ENCODE results near the gene SFT2D3. TPM values are rescaled to one million over a fixed set of nuclear protein-coding genes. Genes with fewer than 3 reads are reported as not detected.

The SFT2D3 gene
- total and polyA plus RNA-seq, 4 donors = 2.4 to 4.9 (median 4.7) TPM; not detected in 1

DNA sequence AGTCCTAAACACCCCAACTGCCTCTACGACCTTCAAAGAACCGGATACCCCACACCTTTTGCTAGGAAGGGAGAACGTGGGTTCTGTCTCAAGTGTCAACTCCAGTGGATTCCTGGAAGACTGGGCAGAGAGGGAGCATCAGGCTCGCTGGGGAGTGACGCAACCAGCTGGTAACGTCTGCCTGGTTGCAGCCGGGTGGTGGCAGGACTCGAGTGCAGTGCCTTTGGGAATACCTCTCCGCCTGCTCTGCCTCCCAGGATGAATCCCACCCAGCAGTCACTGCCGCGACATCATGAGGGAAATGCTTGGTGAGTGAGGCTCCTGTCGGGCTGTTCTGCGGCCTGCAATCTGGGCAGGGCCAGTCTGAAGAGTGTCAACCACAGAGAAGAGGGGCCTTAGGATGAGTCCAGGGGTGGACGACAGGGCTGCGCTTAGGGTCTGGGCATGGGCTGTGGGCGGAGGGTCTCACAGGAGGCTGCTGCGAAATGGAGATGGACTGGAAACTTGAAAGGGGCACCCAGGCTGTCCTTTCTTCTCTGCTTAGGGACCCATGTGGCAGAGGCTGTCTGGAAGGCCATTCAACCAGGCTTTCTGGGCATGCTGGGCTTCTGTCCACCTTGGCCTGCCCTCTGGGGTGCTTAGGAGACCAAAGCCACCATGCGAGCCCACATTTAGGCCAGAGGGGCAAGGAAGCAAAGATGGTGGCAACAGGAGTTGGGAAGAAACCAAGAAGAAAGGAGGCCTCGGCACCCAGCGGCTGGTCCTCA is 42.5 kb upstream of the SFT2D3 start (continued):
- TF ChIP-seq, protein P1, sequence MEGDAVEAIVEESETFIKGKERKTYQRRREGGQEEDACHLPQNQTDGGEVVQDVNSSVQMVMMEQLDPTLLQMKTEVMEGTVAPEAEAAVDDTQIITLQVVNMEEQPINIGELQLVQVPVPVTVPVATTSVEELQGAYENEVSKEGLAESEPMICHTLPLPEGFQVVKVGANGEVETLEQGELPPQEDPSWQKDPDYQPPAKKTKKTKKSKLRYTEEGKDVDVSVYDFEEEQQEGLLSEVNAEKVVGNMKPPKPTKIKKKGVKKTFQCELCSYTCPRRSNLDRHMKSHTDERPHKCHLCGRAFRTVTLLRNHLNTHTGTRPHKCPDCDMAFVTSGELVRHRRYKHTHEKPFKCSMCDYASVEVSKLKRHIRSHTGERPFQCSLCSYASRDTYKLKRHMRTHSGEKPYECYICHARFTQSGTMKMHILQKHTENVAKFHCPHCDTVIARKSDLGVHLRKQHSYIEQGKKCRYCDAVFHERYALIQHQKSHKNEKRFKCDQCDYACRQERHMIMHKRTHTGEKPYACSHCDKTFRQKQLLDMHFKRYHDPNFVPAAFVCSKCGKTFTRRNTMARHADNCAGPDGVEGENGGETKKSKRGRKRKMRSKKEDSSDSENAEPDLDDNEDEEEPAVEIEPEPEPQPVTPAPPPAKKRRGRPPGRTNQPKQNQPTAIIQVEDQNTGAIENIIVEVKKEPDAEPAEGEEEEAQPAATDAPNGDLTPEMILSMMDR (IDR thresholded peaks at IDR 0.05; ENCODE audit: low read depth, low read length, missing input control) = no peak
- TF ChIP-seq NR2F2 (IDR thresholded peaks at IDR 0.05) = no peak
- TF ChIP-seq HNF4G (IDR thresholded peaks at IDR 0.05) = no peak
- TF ChIP-seq SP1 (IDR thresholded peaks at IDR 0.05) = no peak
- TF ChIP-seq YY1 (IDR thresholded peaks at IDR 0.05) = no peak
- TF ChIP-seq FOXA2 (IDR thresholded peaks at IDR 0.05) = no peak
- TF ChIP-seq TAF1 (conservative IDR thresholded peaks at IDR 0.05) = no peak
- TF ChIP-seq ATF3 (IDR thresholded peaks at IDR 0.05) = no peak
- no peak for TF ChIP-seq JUND (IDR thresholded peaks at IDR 0.05)

GRCh38 chr2:127659408-127660290 is 41.6 kb upstream of the SFT2D3 start:
- H3K9me3 ChIP-seq (ENCODE audit: control insufficient read depth in 4 of 4, low read length in 3 of 4) = no peaks in the 10 kb centered on the region
- no peaks in the 10 kb centered on the region for H3K27me3 ChIP-seq (ENCODE audit: control insufficient read depth in 4 of 4, insufficient read depth in 4 of 4, low read length in 3 of 4)
- H3K4me3 ChIP-seq (ENCODE audit: low read depth in 1 of 3, low read length in 3 of 3) = no peak overlapping the region
- DNase-seq (ENCODE audit: low spot score) = no peak
- WGBS = 79% methylated on average over 14 of the region's 14 CpGs
- TF ChIP-seq SP1 (IDR thresholded peaks at IDR 0.05) (peak; percentile 70), RXRA (IDR thresholded peaks at IDR 0.05) (peak; percentile 27 to 47), GABPA (IDR thresholded peaks at IDR 0.05 in 1 of 2, conservative IDR thresholded peaks at IDR 0.05 in 1 of 2) (no peak), NR2F2 (IDR thresholded peaks at IDR 0.05) (peak; percentile 93), EGR1 (IDR thresholded peaks at IDR 0.05; ENCODE audit: low read depth in 2 of 2) (no peak)
- TF ChIP-seq, protein P1 (IDR thresholded peaks at IDR 0.05; ENCODE audit: low read depth, low read length, missing input control) = no peak
- H3K4me1 ChIP-seq (ENCODE audit: control insufficient read depth in 4 of 4, insufficient read depth in 4 of 4, low read length in 3 of 4) = peaks cover 18 to 32% (median 25%) of the 10 kb centered on the region in 4 donors
- peak overlapping the region; percentile 21 to 61 for H3K27ac ChIP-seq (ENCODE audit: low read depth in 1 of 2, low read length in 2 of 2)
- no peak overlapping the region for H3K9ac ChIP-seq (ENCODE audit: low read depth in 1 of 2, low read length in 2 of 2)
- peaks cover 0 to 7% (median 0%) of the 10 kb centered on the region in 4 donors for H3K36me3 ChIP-seq (ENCODE audit: control insufficient read depth in 4 of 4, insufficient read depth in 3 of 4, low read depth in 1 of 4, low read length in 3 of 4)

DNA sequence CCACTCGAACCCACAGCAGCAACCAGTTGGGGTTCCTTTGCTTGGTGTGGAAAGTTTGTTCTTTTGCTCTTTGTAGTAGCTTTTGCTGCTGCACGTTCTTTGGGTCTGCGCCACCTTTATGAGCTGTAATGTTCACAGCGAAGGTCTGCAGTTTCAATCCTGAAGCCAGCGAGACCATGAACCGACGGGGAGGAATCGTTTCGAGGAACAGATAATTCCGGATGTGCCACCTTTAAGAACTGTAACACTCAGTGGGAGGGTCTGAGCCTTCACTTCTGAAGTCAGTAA is 41.1 kb upstream of the SFT2D3 start:
- DNase-seq (ENCODE audit: low spot score) = no peak
- 96% methylated on average over 10 of the region's 10 CpGs for WGBS
- no peak overlapping the region for H3K9ac ChIP-seq (ENCODE audit: low read depth in 1 of 2, low read length in 2 of 2)
- H3K27me3 ChIP-seq (ENCODE audit: control insufficient read depth in 4 of 4, insufficient read depth in 4 of 4, low read length in 3 of 4) = no peaks in the 10 kb centered on the region
- no peaks in the 10 kb centered on the region for H3K9me3 ChIP-seq (ENCODE audit: control insufficient read depth in 4 of 4, low read length in 3 of 4)
- no peak overlapping the region for H3K27ac ChIP-seq (ENCODE audit: low read depth in 1 of 2, low read length in 2 of 2)
- H3K36me3 ChIP-seq (ENCODE audit: control insufficient read depth in 4 of 4, insufficient read depth in 3 of 4, low read depth in 1 of 4, low read length in 3 of 4) = peaks cover 0 to 4% (median 0%) of the 10 kb centered on the region in 4 donors
- H3K4me1 ChIP-seq (ENCODE audit: control insufficient read depth in 4 of 4, insufficient read depth in 4 of 4, low read length in 3 of 4) = peaks cover 21 to 38% (median 30%) of the 10 kb centered on the region in 4 donors
- TF ChIP-seq ZBTB33 (IDR thresholded peaks at IDR 0.05) (no peak), TAF1 (conservative IDR thresholded peaks at IDR 0.05) (no peak), FOXA2 (IDR thresholded peaks at IDR 0.05) (no peak), GABPA (IDR thresholded peaks at IDR 0.05 in 1 of 2, conservative IDR thresholded peaks at IDR 0.05 in 1 of 2) (no peak), EGR1 (IDR thresholded peaks at IDR 0.05; ENCODE audit: low read depth in 2 of 2) (no peak), HNF4A (conservative IDR thresholded peaks at IDR 0.05) (no peak), RAD21 (IDR thresholded peaks at IDR 0.05) (no peak), FOXA1 (IDR thresholded peaks at IDR 0.05) (no peak), NR2F2 (IDR thresholded peaks at IDR 0.05) (no peak), YY1 (IDR thresholded peaks at IDR 0.05) (no peak)
- TF ChIP-seq, protein P2, sequence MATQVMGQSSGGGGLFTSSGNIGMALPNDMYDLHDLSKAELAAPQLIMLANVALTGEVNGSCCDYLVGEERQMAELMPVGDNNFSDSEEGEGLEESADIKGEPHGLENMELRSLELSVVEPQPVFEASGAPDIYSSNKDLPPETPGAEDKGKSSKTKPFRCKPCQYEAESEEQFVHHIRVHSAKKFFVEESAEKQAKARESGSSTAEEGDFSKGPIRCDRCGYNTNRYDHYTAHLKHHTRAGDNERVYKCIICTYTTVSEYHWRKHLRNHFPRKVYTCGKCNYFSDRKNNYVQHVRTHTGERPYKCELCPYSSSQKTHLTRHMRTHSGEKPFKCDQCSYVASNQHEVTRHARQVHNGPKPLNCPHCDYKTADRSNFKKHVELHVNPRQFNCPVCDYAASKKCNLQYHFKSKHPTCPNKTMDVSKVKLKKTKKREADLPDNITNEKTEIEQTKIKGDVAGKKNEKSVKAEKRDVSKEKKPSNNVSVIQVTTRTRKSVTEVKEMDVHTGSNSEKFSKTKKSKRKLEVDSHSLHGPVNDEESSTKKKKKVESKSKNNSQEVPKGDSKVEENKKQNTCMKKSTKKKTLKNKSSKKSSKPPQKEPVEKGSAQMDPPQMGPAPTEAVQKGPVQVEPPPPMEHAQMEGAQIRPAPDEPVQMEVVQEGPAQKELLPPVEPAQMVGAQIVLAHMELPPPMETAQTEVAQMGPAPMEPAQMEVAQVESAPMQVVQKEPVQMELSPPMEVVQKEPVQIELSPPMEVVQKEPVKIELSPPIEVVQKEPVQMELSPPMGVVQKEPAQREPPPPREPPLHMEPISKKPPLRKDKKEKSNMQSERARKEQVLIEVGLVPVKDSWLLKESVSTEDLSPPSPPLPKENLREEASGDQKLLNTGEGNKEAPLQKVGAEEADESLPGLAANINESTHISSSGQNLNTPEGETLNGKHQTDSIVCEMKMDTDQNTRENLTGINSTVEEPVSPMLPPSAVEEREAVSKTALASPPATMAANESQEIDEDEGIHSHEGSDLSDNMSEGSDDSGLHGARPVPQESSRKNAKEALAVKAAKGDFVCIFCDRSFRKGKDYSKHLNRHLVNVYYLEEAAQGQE (IDR thresholded peaks at IDR 0.05) = no peak
- TF ChIP-seq, protein P3, sequence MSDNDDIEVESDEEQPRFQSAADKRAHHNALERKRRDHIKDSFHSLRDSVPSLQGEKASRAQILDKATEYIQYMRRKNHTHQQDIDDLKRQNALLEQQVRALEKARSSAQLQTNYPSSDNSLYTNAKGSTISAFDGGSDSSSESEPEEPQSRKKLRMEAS (IDR thresholded peaks at IDR 0.05) = no peak
- H3K4me3 ChIP-seq (ENCODE audit: low read depth in 1 of 3, low read length in 3 of 3) = no peak overlapping the region
